DOHH2 (cell line): ENCODE results near the gene RBM20.

ENCODE experiments used
- EZH2phosphoT487 ChIP-seq: fragments of 200-600 bp; sonication (generic); IDR thresholded peaks from 2 replicates; pipeline ENCODE4 v1.6.1; 2017; ENCODE audit warnings: borderline replicate concordance, mild to moderate bottlenecking, antibody characterized with exemption, low read length, moderate library complexity, mixed read lengths
- TF ChIP-seq, protein P1 (sequence below): fragments of 200-600 bp; sonication (generic); IDR thresholded peaks from one replicate; pipeline ENCODE4 v1.5.1; 2014; ENCODE audit warnings: antibody characterized with exemption, mild to moderate bottlenecking, low read depth, low read length; ENCODE audit not compliant: poor library complexity, severe bottlenecking

DNA sequence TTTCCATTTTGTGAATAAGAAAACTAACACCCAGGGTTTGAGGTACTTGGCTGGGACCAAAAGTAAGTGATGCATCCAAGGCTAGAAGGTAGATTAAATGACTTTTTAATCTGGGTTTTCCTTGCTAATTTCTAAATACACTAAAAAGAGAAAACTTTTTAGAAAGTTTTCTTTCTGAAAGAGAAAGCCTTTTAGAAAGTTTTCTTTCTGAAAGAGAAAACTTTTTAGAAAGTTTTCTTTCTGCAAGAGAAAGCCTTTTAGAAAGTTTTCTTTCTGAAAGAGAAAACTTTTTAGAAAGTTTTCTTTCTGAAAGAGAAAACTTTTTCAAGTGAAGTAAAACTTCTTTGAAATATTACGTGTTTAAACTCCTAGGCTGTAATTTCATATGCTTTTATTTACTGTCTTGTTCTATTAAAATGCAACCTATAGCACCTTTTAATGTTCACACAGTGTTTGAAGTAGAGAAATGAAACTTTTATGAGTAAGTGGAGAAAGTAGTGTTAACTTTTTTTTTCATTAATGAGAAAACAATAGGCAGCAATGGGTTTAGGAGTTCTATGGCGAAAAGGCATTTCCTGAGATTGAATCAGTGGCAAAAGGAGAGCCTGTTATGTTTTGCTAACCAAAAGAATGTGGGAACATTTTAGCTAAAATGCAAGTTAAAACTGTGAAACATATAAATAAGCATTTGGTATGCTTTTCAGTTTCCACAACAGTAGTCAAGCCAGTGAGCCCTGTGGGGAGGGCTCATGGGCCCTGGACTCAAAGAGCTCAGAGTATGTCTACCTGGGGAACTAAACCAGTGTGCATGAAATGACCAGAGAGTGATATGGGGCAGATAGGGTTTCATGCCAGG is 103.7 kb downstream of the RBM20 start:
- TF ChIP-seq, protein P1, sequence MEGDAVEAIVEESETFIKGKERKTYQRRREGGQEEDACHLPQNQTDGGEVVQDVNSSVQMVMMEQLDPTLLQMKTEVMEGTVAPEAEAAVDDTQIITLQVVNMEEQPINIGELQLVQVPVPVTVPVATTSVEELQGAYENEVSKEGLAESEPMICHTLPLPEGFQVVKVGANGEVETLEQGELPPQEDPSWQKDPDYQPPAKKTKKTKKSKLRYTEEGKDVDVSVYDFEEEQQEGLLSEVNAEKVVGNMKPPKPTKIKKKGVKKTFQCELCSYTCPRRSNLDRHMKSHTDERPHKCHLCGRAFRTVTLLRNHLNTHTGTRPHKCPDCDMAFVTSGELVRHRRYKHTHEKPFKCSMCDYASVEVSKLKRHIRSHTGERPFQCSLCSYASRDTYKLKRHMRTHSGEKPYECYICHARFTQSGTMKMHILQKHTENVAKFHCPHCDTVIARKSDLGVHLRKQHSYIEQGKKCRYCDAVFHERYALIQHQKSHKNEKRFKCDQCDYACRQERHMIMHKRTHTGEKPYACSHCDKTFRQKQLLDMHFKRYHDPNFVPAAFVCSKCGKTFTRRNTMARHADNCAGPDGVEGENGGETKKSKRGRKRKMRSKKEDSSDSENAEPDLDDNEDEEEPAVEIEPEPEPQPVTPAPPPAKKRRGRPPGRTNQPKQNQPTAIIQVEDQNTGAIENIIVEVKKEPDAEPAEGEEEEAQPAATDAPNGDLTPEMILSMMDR: no peak
- TF ChIP-seq EZH2phosphoT487: no peak
